ENCODE data around the gene PRKAR2A. TPM values are rescaled to one million over a fixed set of nuclear protein-coding genes. Genes with fewer than 3 reads are reported as not detected.
"Not testable (repeated sequence)": the region's sequence is repeated elsewhere in the genome, so short reads cannot be mapped to it uniquely, and the experiment has no call there.

PRKAR2A gene
- polyA plus RNA-seq, 3 donors, result 43.9 to 53.6 (median 50.5) TPM

GRCh38 chr3:48738144-48738536 is 109.5 kb downstream of the PRKAR2A start:
- peak in 1 of 3 donors; percentile 63 for DNase-seq (ENCODE audit: low read depth in 3 of 3, low spot score in 2 of 3)

- not testable (repeated sequence) for DNase-seq (ENCODE audit: low read depth in 3 of 3, low spot score in 2 of 3)
Measured at GRCh38 chr3:48735075-48735767, 112.5 kb downstream of the PRKAR2A start.

DNA sequence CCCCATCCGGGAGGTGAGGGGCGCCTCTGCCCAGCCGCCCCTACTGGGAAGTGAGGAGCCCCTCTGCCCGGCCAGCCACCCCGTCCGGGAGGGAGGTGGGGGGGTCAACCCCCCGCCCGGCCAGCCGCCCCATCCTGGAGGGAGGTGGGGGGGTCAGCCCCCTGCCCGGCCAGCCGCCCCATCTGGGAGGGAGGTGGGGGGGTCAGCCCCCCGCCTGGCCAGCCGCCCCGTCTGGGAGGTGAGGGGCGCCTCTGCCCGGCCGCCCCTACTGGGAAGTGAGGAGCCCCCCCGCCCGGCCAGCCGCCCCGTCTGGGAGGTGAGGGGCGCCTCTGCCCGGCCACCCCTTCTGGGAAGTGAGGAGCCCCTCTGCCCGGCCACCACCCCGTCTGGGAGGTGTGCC is 113.1 kb downstream of the PRKAR2A start:
- not testable (repeated sequence) for DNase-seq (ENCODE audit: low read depth in 3 of 3, low spot score in 2 of 3)

DNA sequence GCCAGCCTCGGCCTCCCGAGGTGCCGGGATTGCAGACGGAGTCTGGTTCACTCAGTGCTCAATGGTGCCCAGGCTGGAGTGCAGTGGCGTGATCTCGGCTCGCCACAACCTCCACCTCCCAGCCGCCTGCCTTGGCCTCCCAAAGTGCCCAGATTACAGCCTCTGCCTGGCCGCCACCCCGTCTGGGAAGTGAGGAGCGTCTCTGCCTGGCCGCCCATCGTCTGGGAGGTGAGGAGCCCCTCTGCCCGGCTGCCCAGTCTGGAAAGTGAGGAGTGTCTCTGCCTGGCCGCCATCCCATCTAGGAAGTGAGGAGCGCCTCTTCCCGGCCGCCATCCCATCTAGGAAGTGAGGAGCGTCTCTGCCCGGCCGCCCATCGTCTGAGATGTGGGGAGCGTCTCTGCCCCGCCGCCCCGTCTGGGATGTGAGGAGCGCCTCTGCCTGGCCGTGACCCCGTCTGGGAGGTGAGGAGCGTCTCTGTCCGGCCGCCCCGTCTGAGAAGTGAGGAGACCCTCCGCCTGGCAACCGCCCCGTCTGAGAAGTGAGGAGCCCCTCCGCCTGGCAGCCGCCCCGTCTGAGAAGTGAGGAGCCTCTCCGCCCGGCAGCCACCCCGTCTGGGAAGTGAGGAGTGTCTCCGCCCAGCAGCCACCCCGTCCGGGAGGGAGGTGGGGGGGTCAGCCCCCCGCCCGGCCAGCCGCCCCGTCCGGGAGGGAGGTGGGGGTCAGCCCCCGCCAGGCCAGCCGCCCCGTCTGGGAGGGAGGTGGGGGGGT is 113.7 kb downstream of the PRKAR2A start:
- DNase-seq (ENCODE audit: low read depth in 3 of 3, low spot score in 2 of 3), result not testable (repeated sequence)

- no peak for DNase-seq (ENCODE audit: low read depth in 3 of 3, low spot score in 2 of 3)
Measured at GRCh38 chr3:48727511-48727910, 120.2 kb downstream of the PRKAR2A start.

DNA sequence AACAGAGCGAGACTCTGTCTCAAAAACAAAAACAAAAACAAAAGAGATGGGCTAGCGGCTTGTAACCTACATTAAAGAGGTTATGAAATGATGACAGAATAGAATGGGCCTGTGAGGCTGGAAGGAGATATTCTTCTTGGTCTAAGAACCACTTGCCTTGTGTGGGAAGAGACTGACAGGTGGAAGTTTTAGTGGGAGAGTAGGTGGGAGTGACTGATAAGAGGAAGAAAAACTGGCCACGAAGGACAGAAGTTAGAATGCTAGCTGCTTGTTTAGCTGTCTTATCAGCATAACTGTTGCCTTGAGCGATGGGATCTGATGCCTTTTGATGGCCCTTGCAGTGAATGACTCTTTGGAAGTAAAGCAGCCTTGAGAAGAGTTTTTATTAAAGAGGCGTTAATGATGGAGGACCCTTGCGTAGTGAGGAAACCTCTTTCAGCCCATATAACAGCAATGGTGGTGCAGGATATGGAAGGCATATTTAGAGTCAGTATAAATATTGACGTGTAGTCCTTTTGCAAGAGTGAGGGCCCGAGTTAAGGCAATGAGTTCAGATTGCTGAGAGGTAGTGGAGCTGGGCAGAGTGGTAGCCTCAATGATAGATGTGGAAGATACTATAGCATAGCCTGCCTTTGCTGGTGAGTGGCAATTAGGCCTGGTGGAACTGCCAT is 122.4 kb downstream of the PRKAR2A start:
- DNase-seq (ENCODE audit: low read depth in 3 of 3, low spot score in 2 of 3), result not testable (repeated sequence)

GRCh38 chr3:48723725-48724124 is 123.9 kb downstream of the PRKAR2A start:
- no peak for DNase-seq (ENCODE audit: low read depth in 3 of 3, low spot score in 2 of 3)

DNA sequence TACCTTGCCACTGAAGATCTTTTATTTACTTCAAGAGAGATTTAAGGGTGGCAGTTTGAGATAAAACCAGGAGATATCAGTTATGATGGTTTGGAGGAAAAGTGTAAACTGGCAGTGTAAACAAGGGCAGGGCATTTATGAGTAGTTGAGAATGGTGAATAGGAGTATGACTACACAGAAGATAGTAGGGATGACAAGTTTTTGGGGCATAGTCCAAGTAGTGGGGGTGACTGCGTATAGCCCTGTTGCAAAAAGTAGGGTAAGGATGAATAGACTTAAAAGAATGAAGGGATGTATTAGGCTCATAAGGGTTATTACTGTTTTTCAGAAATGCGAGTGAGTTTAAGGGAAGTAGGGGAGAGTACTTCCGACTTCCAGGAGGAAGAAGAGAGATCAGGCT is 124.4 kb downstream of the PRKAR2A start:
- DNase-seq (ENCODE audit: low read depth in 3 of 3, low spot score in 2 of 3), result not testable (repeated sequence)

DNA sequence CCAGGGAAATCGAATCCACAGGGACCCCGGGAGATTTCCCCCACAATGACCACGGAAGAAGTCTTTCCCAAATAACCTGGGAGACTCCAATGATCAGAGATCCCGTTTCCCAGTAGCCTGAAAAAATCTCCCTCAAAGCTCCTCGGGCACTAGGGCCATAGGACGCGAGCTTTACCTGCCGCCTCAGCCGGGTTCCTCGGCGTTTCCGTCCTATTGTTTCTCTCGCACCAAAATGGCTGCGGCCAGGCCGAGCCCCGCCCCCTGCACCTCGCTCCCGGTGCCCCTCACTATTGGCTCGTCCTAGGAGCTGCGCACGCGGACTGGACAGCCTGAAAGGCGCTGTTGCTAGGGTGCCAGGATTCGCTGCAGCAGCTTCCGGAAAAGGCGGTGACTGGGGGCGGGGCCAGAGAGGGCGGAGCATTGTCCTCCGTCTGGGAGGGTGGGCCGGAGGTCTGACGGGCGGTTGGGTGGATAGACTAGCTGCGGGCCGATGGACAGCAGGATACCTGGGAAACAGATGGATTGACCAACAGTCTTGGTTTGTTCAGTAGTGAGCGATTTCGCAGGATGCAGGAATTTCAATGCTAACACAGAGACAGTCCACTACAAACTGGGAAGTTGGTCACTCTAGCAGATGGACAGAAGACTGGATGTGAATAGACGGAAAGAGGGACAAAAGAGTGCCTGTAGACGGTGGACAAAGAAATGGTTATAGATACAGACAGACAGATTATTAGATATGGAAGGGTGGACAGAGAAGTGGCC is 130.5 kb downstream of the PRKAR2A start, which contains the start of gene IP6K2:
IP6K2 (minus strand) TSS at position 240 of the 765 bp plus-strand sequence. CDS start 21,930 bp downstream, outside the sequence.
- DNase-seq (ENCODE audit: low read depth in 3 of 3, low spot score in 2 of 3), result peak; percentile 89 to 97 (median 96)

DNA sequence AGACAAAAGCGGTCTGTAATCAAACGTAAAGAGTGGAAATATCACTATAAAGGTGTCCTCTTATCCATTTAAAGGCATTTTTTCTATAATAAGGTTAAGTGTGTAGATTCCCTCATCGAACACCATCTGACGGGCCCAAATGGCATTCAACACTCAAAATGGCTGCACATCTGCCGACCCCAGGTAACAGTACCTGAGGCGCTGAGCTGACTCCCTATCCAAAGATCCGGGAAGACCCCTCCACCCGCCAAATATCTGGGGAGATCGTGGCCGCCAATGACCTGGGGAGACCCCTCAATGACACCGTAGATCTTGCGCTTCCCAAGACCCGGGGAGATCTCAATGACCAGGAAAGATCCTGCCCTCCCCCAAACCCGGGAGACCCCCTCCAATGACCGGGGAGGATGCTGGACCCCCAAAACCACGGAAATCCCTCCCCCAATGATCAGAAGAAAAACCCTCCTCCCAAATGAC is 131.1 kb downstream of the PRKAR2A start:
- DNase-seq (ENCODE audit: low read depth in 3 of 3, low spot score in 2 of 3), result peak in 2 of 3 donors; percentile 54 to 55

DNA sequence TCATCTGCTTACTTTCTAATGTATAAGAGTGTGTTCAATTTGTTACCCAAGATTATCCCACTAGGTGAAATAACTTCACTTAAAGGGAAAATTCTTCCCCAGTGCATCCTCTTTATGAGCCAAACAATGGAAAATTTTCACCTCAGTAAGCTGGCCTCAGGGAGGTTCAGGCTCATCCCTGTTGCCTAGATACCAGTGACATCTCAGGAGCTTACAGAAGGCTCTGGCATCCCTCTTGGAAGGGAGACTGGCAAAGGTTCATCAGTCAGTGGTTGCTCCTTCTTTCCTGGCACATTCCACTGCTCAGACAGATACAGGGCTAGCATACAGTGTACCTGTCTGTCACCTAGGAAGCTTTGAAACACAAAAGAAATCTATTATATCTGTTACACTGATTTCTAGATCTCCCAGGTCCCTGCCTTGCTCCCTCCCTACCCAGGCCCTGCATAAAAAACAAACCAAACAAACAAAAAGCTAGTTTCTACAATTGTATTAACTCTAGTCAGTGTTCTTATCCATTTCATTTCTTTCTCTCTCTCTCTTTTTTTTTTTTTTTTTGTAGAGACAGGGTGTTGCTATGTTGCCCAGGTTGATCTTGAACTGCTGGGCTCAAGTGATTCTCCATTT is 132.4 kb downstream of the PRKAR2A start:
- no peak for DNase-seq (ENCODE audit: low read depth in 3 of 3, low spot score in 2 of 3)

DNA sequence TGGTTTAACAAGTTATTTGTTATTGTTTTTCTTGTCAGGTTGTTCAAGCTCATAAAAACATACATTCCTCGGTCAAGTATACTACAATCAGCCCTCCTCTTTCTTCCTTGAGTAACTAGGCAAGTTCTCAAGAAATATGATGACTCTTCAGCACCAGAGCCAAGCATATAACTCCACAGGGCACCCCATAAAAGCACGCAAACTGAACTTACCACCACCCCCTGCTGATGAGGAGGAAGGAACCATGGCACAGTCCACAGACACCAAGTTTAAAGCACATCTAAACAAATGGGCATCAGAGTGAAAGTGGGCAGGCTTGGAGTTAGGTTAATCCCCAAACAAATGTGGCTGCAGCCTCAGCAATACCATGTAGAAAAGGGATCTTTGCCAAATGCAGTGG is 135.9 kb downstream of the PRKAR2A start:
- no peak for DNase-seq (ENCODE audit: low read depth in 3 of 3, low spot score in 2 of 3)

DNA sequence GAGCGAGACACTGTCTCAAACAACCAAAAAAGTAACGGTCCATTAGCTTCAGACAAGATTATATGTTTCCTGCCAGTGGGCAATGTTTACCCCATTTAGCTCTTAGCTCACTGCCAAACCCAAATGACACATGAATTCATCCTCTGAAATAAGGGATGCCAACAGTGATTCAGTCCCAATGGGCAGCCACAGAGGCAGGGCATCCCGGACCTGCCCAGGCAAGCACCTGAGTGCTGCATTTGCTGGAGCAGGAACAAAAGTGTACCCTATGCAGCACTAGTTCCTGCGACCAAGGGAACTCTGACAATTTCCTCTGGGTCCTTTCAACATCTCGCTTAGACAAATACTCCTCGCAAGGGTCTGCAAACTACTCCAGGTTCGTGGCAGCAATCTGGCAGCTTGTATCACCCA is 138.6 kb downstream of the PRKAR2A start:
- DNase-seq (ENCODE audit: low read depth in 3 of 3, low spot score in 2 of 3), result no peak

DNA sequence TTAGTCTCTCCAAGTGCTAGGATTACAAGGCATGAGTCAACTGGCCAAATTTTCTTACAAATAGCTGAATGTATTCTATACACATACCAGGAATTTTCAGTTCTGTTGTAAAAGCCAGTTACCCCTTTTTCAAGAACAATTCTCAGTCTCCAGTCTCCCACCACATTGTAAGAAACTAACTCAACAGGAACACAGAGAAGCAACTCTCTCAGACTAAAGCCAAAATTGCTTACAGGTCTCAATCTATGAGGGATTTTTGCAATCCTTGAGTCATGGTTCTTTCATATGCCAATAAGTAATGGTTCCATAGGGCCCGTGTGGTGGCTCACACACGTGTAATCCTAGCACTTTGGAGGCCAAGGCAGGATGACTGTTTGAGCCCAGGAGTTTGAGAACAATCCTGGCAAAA is 139.2 kb downstream of the PRKAR2A start:
- DNase-seq (ENCODE audit: low read depth in 3 of 3, low spot score in 2 of 3), result no peak

- no peak for DNase-seq (ENCODE audit: low read depth in 3 of 3, low spot score in 2 of 3)
Measured at GRCh38 chr3:48707157-48707556, 140.5 kb downstream of the PRKAR2A start.

GRCh38 chr3:48702320-48702920 is 145.3 kb downstream of the PRKAR2A start:
- DNase-seq (ENCODE audit: low read depth in 3 of 3, low spot score in 2 of 3), result no peak

DNA sequence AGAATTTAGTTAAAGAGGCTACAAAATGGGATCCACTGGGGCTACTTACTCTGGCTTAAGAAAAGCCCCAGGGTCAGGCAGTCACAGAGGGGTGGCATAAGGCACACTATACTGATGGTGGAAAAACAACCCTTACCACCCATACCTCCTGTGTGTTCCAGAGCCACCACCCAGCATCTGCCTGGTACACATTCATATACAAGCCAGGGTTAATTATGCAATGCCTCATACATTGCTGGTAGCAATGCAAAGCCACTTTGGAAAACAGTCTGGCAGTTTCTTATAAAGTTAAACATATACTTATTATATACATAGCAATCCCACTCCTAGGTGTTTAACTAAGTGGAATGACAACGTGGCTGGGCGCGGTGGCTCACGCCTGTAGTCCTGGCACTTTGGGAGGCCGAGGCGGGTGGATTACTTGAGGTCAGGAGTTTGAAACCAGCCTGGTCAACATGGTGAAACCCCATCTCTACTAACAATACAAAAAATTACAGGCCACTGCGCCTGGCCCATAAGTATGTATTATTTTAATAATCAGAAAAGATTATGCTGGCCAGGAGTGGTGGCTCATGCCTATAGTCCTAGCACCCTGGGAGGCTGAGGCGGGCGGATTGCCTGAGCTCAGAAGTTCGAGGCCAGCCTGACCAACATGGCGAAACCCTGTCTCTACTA is 146.8 kb downstream of the PRKAR2A start:
- no peak for DNase-seq (ENCODE audit: low read depth in 3 of 3, low spot score in 2 of 3)

DNA sequence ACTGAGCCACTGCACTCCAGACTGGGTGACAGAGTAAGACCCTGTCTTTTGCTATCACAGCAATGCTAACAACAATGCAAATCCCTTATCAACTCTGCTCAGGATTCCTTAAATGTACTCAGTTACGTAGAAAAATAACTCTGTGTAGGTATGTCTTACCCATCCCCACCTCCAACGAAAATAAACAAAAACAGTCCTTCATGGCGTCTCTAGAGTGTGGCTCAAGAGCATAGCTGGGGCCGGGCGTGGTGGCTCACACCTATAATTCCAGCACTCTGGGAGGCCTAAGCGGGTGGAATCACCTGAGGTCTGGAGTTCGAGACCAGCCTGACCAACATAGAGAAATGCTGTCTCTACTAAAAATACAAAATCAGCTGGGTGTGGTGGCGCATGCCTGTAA is 148.8 kb downstream of the PRKAR2A start:
- DNase-seq (ENCODE audit: low read depth in 3 of 3, low spot score in 2 of 3), result no peak

DNA sequence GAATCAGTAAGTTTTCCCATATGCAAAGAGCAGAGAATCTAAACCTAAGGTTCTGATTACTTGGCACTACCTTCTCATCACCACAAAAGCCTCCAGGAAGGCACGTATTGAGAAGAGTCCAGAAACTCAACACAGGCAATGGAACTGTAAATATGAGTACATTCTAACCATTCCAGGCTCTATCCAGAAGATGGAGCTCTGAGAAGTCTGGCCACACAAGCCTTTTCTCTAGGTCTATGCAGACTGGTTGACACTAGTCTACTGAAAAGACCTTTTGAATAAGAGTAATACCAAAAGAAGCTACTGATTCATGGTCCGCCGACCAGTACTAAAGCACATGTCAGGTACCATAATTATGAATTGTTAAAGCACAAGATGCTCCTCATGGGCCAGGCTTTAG is 149.7 kb downstream of the PRKAR2A start:
- no peak for DNase-seq (ENCODE audit: low read depth in 3 of 3, low spot score in 2 of 3)
